Measurements from ENCODE around the gene GPR180. TPM values are rescaled to one million over a fixed set of nuclear protein-coding genes. Genes with fewer than 3 reads are reported as not detected.

GPR180 gene
- total RNA-seq, 1 donor = 12.6 TPM

DNA sequence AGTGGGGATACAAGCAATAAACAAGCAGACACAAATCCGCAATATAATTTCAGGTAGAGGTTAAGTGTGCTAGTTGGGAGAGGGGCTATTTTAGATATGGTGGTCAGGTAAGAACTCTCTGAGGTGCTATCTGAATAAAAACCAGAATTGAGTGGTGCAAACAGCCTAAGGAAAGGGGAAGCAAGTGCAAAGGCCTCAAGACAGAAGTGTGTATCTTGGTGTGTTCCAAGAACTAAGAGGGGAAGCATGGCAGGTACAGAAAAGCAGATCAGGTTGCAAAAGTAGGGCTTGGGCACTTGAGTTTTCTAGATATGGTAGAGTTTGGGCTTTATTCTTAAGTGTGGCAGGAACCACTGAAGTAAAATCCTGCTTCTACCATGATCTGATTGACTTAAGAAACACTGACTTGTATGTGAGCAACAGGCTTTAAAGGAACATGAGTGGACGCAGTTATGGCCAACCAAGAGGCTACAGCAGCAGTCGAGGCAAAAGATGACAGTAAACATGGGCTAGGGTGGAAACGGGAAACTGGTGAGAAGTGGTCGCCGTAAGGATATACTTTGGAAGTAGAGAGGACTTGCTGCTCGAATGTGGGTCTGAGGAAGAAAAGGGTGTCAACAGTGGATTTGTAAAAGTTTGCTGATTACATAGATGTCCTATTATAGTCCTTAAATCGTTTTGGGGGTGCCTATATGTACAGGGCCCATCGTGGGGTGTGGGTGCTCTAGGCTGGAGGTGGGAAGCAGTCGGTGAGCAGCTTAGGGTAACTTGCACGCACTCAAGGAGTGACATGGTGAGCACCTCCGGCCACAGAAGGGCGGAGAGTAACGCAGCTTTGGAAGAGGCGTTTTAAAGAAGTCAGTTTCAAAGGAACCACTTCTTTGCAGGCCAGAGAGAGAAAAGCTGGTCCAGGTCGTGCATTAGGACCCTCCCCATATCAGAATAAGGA lies 6.4 kb upstream of the GPR180 start:
- TF ChIP-seq, protein P1, sequence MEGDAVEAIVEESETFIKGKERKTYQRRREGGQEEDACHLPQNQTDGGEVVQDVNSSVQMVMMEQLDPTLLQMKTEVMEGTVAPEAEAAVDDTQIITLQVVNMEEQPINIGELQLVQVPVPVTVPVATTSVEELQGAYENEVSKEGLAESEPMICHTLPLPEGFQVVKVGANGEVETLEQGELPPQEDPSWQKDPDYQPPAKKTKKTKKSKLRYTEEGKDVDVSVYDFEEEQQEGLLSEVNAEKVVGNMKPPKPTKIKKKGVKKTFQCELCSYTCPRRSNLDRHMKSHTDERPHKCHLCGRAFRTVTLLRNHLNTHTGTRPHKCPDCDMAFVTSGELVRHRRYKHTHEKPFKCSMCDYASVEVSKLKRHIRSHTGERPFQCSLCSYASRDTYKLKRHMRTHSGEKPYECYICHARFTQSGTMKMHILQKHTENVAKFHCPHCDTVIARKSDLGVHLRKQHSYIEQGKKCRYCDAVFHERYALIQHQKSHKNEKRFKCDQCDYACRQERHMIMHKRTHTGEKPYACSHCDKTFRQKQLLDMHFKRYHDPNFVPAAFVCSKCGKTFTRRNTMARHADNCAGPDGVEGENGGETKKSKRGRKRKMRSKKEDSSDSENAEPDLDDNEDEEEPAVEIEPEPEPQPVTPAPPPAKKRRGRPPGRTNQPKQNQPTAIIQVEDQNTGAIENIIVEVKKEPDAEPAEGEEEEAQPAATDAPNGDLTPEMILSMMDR (IDR thresholded peaks at IDR 0.05; ENCODE audit: insufficient read depth, low read length) = no peak
- H3K4me3 ChIP-seq (ENCODE audit: low read depth, low read length) = peak overlapping the region; percentile 96
- peak; percentile 28 for DNase-seq (ENCODE audit: low read depth)

DNA sequence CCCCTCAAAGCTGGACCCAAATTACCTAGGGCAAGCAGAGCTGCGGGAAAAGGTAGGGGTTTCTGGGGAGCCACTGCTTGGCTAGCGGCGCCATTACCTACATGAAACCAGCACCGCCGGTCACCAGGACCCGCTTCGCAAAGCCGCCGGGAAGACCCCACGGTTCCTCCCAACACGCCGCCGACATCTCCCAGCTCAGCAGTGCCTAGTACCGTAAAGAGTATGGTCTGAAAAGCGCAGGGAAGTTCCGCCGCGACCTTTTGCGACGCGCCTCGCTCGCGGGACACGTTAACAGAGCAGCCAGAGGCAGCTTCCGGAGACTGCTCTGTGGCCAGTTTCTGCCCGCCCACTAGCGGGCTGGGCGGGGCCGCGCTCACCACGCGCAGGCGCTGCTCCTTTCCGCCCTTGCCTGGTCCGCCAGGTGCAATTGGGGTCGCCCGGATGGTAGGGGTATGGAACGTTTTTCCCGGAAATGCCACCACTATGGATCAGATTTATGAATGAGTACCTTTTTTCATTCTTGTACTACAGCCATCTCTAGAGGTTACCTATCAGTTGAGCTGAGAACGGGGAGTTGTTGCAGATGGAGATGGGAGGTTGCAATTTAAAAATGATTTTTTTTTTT lies 5.6 kb upstream of the GPR180 start, which contains the start of gene TGDS:
TSS of gene TGDS (minus strand) at position 203 of the 625 bp plus-strand sequence. CDS start at position 187, 16 bp downstream.
- peak within 1 kb of the TSS; percentile 96 for H3K4me3 ChIP-seq (ENCODE audit: low read depth, low read length)
- peak; percentile 88 for DNase-seq (ENCODE audit: low read depth)
- TF ChIP-seq, protein P1 (IDR thresholded peaks at IDR 0.05; ENCODE audit: insufficient read depth, low read length) = peak; percentile 14

DNA sequence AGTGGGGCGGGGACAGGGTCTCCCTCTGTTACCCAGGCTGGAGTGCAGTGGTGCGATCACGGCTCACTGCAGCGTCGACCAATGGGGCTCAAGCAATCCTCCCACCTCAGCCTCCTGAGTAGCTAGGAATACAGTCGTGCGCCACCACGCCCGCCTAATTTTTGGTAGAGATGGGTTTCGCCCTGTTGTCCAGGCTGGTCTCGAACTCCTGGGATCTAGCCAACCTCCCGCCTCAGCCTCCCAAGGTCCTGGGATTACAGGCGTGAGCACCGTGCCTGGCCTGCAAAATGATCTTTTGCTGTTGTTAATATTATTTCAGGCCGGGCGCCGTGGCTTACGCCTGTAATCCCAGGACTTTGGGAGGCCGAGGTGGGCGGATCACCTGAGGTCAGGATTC lies 5.1 kb upstream of the GPR180 start:
- DNase-seq (ENCODE audit: low read depth) = no peak
- H3K4me3 ChIP-seq (ENCODE audit: low read depth, low read length) = peak overlapping the region; percentile 96
- TF ChIP-seq, protein P1 (IDR thresholded peaks at IDR 0.05; ENCODE audit: insufficient read depth, low read length) = no peak

DNA sequence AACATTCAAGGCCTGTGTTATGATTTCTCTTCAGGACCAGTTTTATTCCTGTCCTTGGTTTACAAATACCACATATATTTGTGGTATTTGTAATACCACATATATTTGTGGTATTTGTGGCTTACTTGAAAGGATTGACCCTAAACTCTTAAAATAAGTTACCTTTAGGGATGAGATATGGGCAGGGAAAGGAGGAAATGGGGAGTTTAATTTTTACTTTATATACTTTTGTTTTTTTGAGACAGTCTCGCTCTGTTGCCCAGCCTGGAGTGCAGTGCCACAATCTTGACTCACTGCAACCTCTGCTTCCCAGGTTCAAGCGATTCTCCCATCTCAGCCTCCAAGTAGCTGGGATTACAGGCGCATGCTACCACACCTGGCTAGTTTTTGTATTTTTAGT lies 3.4 kb upstream of the GPR180 start:
- DNase-seq (ENCODE audit: low read depth) = no peak
- H3K4me3 ChIP-seq (ENCODE audit: low read depth, low read length) = no peak overlapping the region
- TF ChIP-seq, protein P1 (IDR thresholded peaks at IDR 0.05; ENCODE audit: insufficient read depth, low read length) = no peak

DNA sequence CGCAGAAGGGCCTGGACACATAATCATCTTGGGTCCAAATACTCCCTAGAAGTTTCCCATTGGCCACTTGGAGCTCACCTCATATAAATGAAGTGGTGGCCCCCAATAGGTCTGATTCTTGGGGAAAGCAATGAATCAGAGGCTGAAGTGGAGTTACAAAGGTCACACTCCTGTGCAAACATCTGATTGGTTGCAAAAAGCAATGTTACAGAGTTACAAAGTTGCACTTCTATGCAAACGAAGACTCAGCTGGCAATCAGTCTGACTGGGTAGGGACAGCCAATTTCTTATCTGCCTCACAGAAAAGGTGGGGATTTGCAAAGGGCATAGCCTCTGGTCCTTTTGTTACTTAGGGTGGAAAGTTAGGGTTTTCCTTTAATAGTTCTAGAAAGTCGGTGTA lies 1.8 kb upstream of the GPR180 start:
- H3K4me3 ChIP-seq (ENCODE audit: low read depth, low read length) = no peak overlapping the region
- no peak for DNase-seq (ENCODE audit: low read depth)
- TF ChIP-seq, protein P1 (IDR thresholded peaks at IDR 0.05; ENCODE audit: insufficient read depth, low read length) = no peak

DNA sequence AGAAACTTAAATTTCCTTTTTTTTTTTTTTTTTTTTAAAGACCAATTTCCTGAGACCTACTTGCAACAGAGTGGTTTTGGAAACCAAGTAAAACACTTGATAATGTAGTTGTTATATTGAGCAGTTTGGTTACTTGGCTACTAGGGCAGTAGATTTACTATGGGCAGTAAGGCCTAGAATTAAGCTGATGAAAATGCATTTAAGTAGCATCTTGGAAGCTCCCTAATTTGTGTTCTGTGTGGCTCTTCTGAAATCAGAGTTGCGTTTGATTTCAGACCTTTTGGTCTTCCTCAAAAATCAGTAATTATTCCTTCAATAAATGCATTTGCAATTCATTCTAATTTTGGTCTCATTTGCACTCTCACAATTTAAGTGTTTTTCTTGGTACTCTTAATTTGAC lies 810 bp downstream of the GPR180 start:
- TF ChIP-seq, protein P1 (IDR thresholded peaks at IDR 0.05; ENCODE audit: insufficient read depth, low read length) = no peak
- H3K4me3 ChIP-seq (ENCODE audit: low read depth, low read length) = peak overlapping the region; percentile 94
- DNase-seq (ENCODE audit: low read depth) = no peak
